HepG2 (cell line): ENCODE results near the gene ASIC2. TPM values are rescaled to one million over a fixed set of nuclear protein-coding genes. Genes with fewer than 3 reads are reported as not detected.
A peak's percentile ranks its signal among the peaks of the same experiment; 100 is the strongest.

Experiments used
- ATAC-seq: fragments of 200-7000 bp; cut with Tn5 transposase; 3 replicates; pipeline ENCODE4 v1.9.1; 2020; ENCODE audit warnings: mild to moderate bottlenecking, moderate library complexity
- BruUV-seq: library from RNA; stranded (reverse); fragments of 400-500 nt; replicated peaks from 2 replicates; lab custom pipeline; 2021; lab: Mats Ljungman, UMichigan
- CTCF ChIA-PET: fragments of 300-600 bp; formaldehyde crosslinking; extraction: SDS; loops from one replicate; lab custom pipeline; 2021; ENCODE audit warnings: low total read pairs, inconsistent platforms, low intra/inter-chr PET ratio; lab: Yijun Ruan, JAX
- POLR2A ChIA-PET: fragments of 350-600 bp; sonication (Branson Sonifier 250); formaldehyde crosslinking; loops from one replicate; lab custom pipeline; 2020; ENCODE audit warnings: antibody characterized with exemption, inconsistent platforms; lab: Yijun Ruan, JAX
- DNase-seq: peaks from one replicate; pipeline ENCODE4 v3.0.0-alpha.2; 2015; ENCODE audit warnings: low spot score
- FAIRE-seq: peaks from 3 replicates; lab custom pipeline; 2011; peaks lifted over from hg19 to GRCh38; lab: Jason Lieb, UNC
- H2AFZ ChIP-seq: one replicate; pipeline ENCODE4 v1.6.1; 2011; ENCODE audit warnings: low read length, inconsistent platforms
- H3K27ac ChIP-seq: fragments of 300-600 bp; 3 replicates; pipeline ENCODE4 v1.8.0; 2011; ENCODE audit warnings: mixed run types, mild to moderate bottlenecking, mixed read lengths, low read length, inconsistent platforms; ENCODE audit not compliant: insufficient read depth; ENCODE audit errors: extremely low read length
- H3K27me3 ChIP-seq, 2 experiments: fragments of 200-600 bp in 1 of 2; 2 replicates in 1 of 2; 3 replicates in 1 of 2; pipeline versions ENCODE4 v1.6.0 to v1.8.0; 2011; ENCODE audit warnings: low read length in 2 of 2, mild to moderate bottlenecking in 2 of 2, moderate library complexity in 2 of 2, inconsistent platforms in 1 of 2; ENCODE audit not compliant: insufficient read depth in 2 of 2, control insufficient read depth in 1 of 2
- H3K36me3 ChIP-seq, 2 experiments: fragments of 200-600 bp in 1 of 2; replicated peaks in 1 of 2; 2 replicates in 1 of 2; 3 replicates in 1 of 2; pipeline versions ENCODE4 v1.5.1 to v1.8.0; 2011; ENCODE audit warnings: low read length in 2 of 2, inconsistent platforms in 1 of 2; ENCODE audit not compliant: insufficient read depth in 2 of 2, control insufficient read depth in 1 of 2
- H3K4me1 ChIP-seq: 2 replicates; pipeline ENCODE4 v1.5.1; 2012; ENCODE audit warnings: low read length, inconsistent platforms; ENCODE audit not compliant: insufficient read depth
- H3K4me2 ChIP-seq: 2 replicates; pipeline ENCODE4 v1.6.0; 2011; ENCODE audit warnings: low read depth, low read length, inconsistent platforms
- H3K4me3 ChIP-seq, 3 experiments: fragments of 200-600 bp in 1 of 3; sonication (generic), shearing (Covaris generic) in 1 of 3; replicated peaks in 1 of 3; 2 replicates each; pipeline ENCODE4 v1.5.1; 2011 to 2016; ENCODE audit warnings: low read length in 3 of 3, inconsistent platforms in 2 of 3, low read depth in 2 of 3, mild to moderate bottlenecking in 2 of 3, control low read depth in 1 of 3, mixed read lengths in 1 of 3; ENCODE audit not compliant: insufficient read depth in 1 of 3
- H3K79me2 ChIP-seq: one replicate; pipeline ENCODE4 v1.6.1; 2011; ENCODE audit warnings: low read length, inconsistent platforms; ENCODE audit not compliant: insufficient read depth
- H3K9ac ChIP-seq: 2 replicates; pipeline ENCODE4 v1.6.0; 2011; ENCODE audit warnings: mild to moderate bottlenecking, low read depth, low read length, inconsistent platforms; ENCODE audit not compliant: insufficient read depth
- H3K9me3 ChIP-seq: 2 replicates; pipeline ENCODE4 v1.5.1; 2012; ENCODE audit warnings: mild to moderate bottlenecking, low read length
- H4K20me1 ChIP-seq: 2 replicates; pipeline ENCODE4 v1.6.0; 2011; ENCODE audit warnings: inconsistent platforms, mild to moderate bottlenecking, low read length, moderate library complexity; ENCODE audit not compliant: insufficient read depth
- ARID5B ChIP-seq: IDR thresholded peaks from 2 replicates; pipeline ENCODE4 v1.4.0; 2020; ENCODE audit warnings: mild to moderate bottlenecking, missing genetic modification reagents
- FOSL1 ChIP-seq: sonication (generic); formaldehyde crosslinking; IDR thresholded peaks from 2 replicates; pipeline ENCODE4 v1.9.0; 2021; ENCODE audit warnings: missing genetic modification reagents, borderline replicate concordance
- HDAC1 ChIP-seq: sonication (generic); formaldehyde crosslinking; IDR thresholded peaks from 2 replicates; pipeline ENCODE4 v1.5.1; 2020; ENCODE audit warnings: mild to moderate bottlenecking, missing genetic modification reagents
- HIC2 ChIP-seq: sonication (generic); formaldehyde crosslinking; IDR thresholded peaks from 2 replicates; pipeline ENCODE4 v1.9.0; 2022; ENCODE audit warnings: low read depth, missing genetic modification reagents
- MIER3 ChIP-seq: IDR thresholded peaks from 2 replicates; pipeline ENCODE4 v1.6.1; 2016; ENCODE audit warnings: missing compliant biosample characterization, borderline replicate concordance
- NFE2L2 ChIP-seq: fragments of 150-350 bp; IDR thresholded peaks from 2 replicates; pipeline ENCODE4 v1.6.1; 2014; ENCODE audit warnings: low read length
- NR0B2 ChIP-seq: sonication (generic); formaldehyde crosslinking; IDR thresholded peaks from 2 replicates; pipeline ENCODE4 v1.4.0; 2020; ENCODE audit warnings: mild to moderate bottlenecking, missing genetic modification reagents
- PLRG1 ChIP-seq: fragments of 450-650 bp; conservative IDR thresholded peaks from 2 replicates; pipeline ENCODE4 v1.6.1; 2016
- POLR2AphosphoS5 ChIP-seq: IDR thresholded peaks from 2 replicates; pipeline ENCODE4 v1.6.1; 2012; ENCODE audit warnings: low read depth, low read length
- POLR2G ChIP-seq: fragments of 200-400 bp; formaldehyde crosslinking; IDR thresholded peaks from 2 replicates; pipeline ENCODE4 v1.6.1; 2018; ENCODE audit warnings: mild to moderate bottlenecking, low read depth, low read length, moderate library complexity
- STAG1 ChIP-seq: sonication (generic); formaldehyde crosslinking; IDR thresholded peaks from 2 replicates; pipeline ENCODE4 v1.4.0; 2020; ENCODE audit warnings: missing genetic modification reagents
- ZBTB33 ChIP-seq: sonication (generic); formaldehyde crosslinking; IDR thresholded peaks from 2 replicates; pipeline ENCODE4 v1.4.0; 2020; ENCODE audit warnings: missing genetic modification reagents
- ZNF33A ChIP-seq: sonication (generic); formaldehyde crosslinking; IDR thresholded peaks from 2 replicates; pipeline ENCODE4 v1.5.1; 2020; ENCODE audit warnings: missing genetic modification reagents, mild to moderate bottlenecking, moderate library complexity, borderline replicate concordance
- ZNF652 ChIP-seq: IDR thresholded peaks from 2 replicates; pipeline ENCODE4 v1.6.1; 2016; ENCODE audit warnings: low read depth, borderline replicate concordance
- WGBS: methylation state at CpG from one replicate; pipeline ENCODE4 v1.1.6; 2017; ENCODE audit warnings: low lambda C conversion rate; 5-methylcytosine and 5-hydroxymethylcytosine counted together
- in situ Hi-C: cut with HindIII; loops from 2 replicates; pipeline ENCODE4 v1.10.0; 2017; ENCODE audit warnings: low pct_unique_long_range_greater_than_20kb; ENCODE audit not compliant: extremely low pct_ligation_motif_present
- intact Hi-C: fragments of 100-400 bp; cut with micrococcal nuclease; formaldehyde crosslinking; loops from one replicate; pipeline ENCODE4 v1.10.0; 2022; ENCODE audit not compliant: unreplicated experiment
- polyA plus RNA-seq, 8 experiments: library from polyadenylated mRNA; depleted of rRNA in 3 of 8; stranded (reverse) in 7 of 8; unstranded in 1 of 8; fragments of >200 nt; fragmentation: Illumina TruSeq in 4 of 8; extraction: Trizol in 4 of 8; gene quantifications; 2 replicates each; pipeline versions ENCODE4 v1.2.1 to v1.2.3, GENCODE V29; 2011 to 2016; ENCODE audit warnings: low read depth in 4 of 8, missing spikeins in 1 of 8, mixed read lengths in 1 of 8; ENCODE audit not compliant: insufficient read depth in 1 of 8
- total RNA-seq, 5 experiments: library from RNA; depleted of rRNA; stranded (reverse); fragments of >200 nt; fragmentation: Illumina TruSeq; extraction: Trizol; gene quantifications; 2 replicates each; pipeline ENCODE4 v1.2.3, GENCODE V29; 2016; ENCODE audit warnings: low read depth in 1 of 5

Gene ASIC2
- total and polyA plus RNA-seq, 2 of the 13 experiments (the other 11 are each of a cell fraction or from before 2014, with no cell fraction given) = not detected

GRCh38 chr17:33290253-33290652 is 2.8 kb downstream of the ASIC2 start (continued):
- no peak for TF ChIP-seq STAG1 (CRISPR knock-in tag)

- Histone ChIP-seq H3K27me3 (peaks cover 0 to 19% of the 10 kb centered on the region in 2 experiments; a peak in 3 of 5 replicates), H3K4me3 (no peak overlapping the region), H4K20me1 (no peaks in the 10 kb centered on the region), H3K79me2 (no peaks in the 10 kb centered on the region), H3K36me3 (no peaks in the 10 kb centered on the region), H2AFZ (no peak overlapping the region), H3K4me1 (peaks cover 5% of the 10 kb centered on the region), H3K27ac (no peak overlapping the region), H3K9me3 (no peaks in the 10 kb centered on the region), H3K4me2 (no peak overlapping the region), H3K9ac (no peak overlapping the region)
- ATAC-seq (peak; percentile 54; the same call in 2 of the 3 replicates), DNase-seq (no peak), FAIRE-seq (no peak)
- in situ Hi-C loops = no loop called here
- ChIA-PET CTCF (no interaction called here), POLR2A (no interaction called here)
- no TSS peak for BruUV-seq
- 0% methylated on average over 1 of the region's 1 CpG for WGBS
- intact Hi-C loops = no loop called here
- TF ChIP-seq POLR2AphosphoS5 = no peak
- TF ChIP-seq NFE2L2 = no peak
- no peak for TF ChIP-seq FOSL1
- no peak for TF ChIP-seq PLRG1
- TF ChIP-seq HDAC1 = no peak
- TF ChIP-seq MIER3 = no peak
- no peak for TF ChIP-seq NR0B2 (CRISPR knock-in tag)
- TF ChIP-seq POLR2G = no peak
- TF ChIP-seq HIC2 (CRISPR knock-in tag) = no peak
- no peak for TF ChIP-seq ARID5B (CRISPR knock-in tag)
- no peak for TF ChIP-seq ZNF33A (CRISPR knock-in tag)
- peak; percentile 38 for TF ChIP-seq STAG1 (CRISPR knock-in tag)
- TF ChIP-seq ZNF652 (CRISPR knock-in tag) = no peak
- TF ChIP-seq ZBTB33 (CRISPR knock-in tag) = no peak
Observed at GRCh38 chr17:33288954-33289353, 4.1 kb downstream of the ASIC2 start.
